Gastroesophageal sphincter (tissue), 3 donors: Measurements from ENCODE around the gene STT3B.

ENCODE experiments used
- CTCF ChIP-seq, 4 experiments: fragments of 200-600 bp in 2 of 4; fragments of 450-650 bp in 2 of 4; sonication (generic) in 1 of 4; IDR thresholded peaks; one replicate each; pipeline ENCODE4 v1.5.1; 2017 to 2019; ENCODE audit warnings: antibody characterized with exemption in 4 of 4, mild to moderate bottlenecking in 2 of 4, moderate library complexity in 2 of 4
- POLR2A ChIP-seq, 2 donors: fragments of 450-650 bp; IDR thresholded peaks; one replicate each; pipeline ENCODE4 v1.6.1; 2017; ENCODE audit warnings: antibody characterized with exemption in 2 of 2, mild to moderate bottlenecking in 2 of 2, moderate library complexity in 1 of 2
- POLR2AphosphoS5 ChIP-seq: sonication (generic); formaldehyde crosslinking; IDR thresholded peaks from one replicate; pipeline ENCODE4 v1.6.1; 2017; ENCODE audit warnings: antibody characterized with exemption

GRCh38 chr3:31671976-31672375 is 139.3 kb downstream of the STT3B start:
- TF ChIP-seq POLR2AphosphoS5: no peak
- TF ChIP-seq POLR2A (IDR thresholded peaks at IDR 0.05): no peak
- TF ChIP-seq CTCF (IDR thresholded peaks at IDR 0.05): no peak
